Esophagus squamous epithelium (tissue), 4 donors: ENCODE results near the gene CNGB1.

Experiments
- POLR2A ChIP-seq, 4 donors: fragments of 450-650 bp; IDR thresholded peaks; one replicate each; pipeline ENCODE4 v1.6.1; 2017; ENCODE audit warnings: antibody characterized with exemption in 4 of 4, mild to moderate bottlenecking in 4 of 4, moderate library complexity in 3 of 4
- TF ChIP-seq, protein P1 (sequence below), 6 experiments: fragments of 450-650 bp in 4 of 6; fragments of 200-600 bp in 2 of 6; sonication (generic) in 2 of 6; IDR thresholded peaks; one replicate each; pipeline ENCODE4 v1.5.1; 2016 to 2019; ENCODE audit warnings: antibody characterized with exemption in 6 of 6, mild to moderate bottlenecking in 4 of 6, moderate library complexity in 4 of 6

DNA sequence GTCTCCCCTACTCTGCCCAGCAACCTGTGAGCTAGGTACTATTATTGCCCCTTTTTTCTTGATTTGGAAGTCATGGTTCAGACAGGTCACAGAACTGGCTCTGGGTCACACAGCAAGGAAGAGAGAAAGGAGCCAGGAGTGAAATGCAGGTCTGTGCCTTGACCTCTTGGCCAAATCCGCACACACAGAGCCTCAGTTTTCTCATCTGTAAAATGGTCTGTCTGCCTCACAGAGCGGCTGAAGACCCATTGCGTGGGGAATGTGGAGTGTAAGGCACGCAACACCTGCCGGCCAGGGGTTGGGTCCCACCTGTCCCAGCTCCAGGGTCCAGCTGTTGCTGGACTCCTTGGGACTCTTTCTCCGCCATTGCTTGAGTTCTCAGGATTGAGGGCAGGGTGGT, 32.4 kb downstream of the CNGB1 start:
- TF ChIP-seq, protein P1, sequence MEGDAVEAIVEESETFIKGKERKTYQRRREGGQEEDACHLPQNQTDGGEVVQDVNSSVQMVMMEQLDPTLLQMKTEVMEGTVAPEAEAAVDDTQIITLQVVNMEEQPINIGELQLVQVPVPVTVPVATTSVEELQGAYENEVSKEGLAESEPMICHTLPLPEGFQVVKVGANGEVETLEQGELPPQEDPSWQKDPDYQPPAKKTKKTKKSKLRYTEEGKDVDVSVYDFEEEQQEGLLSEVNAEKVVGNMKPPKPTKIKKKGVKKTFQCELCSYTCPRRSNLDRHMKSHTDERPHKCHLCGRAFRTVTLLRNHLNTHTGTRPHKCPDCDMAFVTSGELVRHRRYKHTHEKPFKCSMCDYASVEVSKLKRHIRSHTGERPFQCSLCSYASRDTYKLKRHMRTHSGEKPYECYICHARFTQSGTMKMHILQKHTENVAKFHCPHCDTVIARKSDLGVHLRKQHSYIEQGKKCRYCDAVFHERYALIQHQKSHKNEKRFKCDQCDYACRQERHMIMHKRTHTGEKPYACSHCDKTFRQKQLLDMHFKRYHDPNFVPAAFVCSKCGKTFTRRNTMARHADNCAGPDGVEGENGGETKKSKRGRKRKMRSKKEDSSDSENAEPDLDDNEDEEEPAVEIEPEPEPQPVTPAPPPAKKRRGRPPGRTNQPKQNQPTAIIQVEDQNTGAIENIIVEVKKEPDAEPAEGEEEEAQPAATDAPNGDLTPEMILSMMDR (IDR thresholded peaks at IDR 0.05): no peak
- TF ChIP-seq POLR2A (IDR thresholded peaks at IDR 0.05): no peak
